D721Med (cell line): ENCODE data around the gene GLIPR2.
A peak's percentile ranks its signal among the peaks of the same experiment; 100 is the strongest.

Experiments
- DNase-seq: peaks from one replicate; pipeline ENCODE4 v3.0.0; 2011; ENCODE audit warnings: low spot score; ENCODE audit not compliant: insufficient read length
- FAIRE-seq: peaks from 2 replicates; lab custom pipeline; 2011; peaks lifted over from hg19 to GRCh38; lab: Jason Lieb, UNC
- CTCF ChIP-seq: IDR thresholded peaks from 2 replicates; pipeline ENCODE4 v1.5.1; 2012; ENCODE audit warnings: mild to moderate bottlenecking, control low read depth; ENCODE audit not compliant: insufficient read depth; ENCODE audit errors: missing control alignments

Gene GLIPR2

DNA sequence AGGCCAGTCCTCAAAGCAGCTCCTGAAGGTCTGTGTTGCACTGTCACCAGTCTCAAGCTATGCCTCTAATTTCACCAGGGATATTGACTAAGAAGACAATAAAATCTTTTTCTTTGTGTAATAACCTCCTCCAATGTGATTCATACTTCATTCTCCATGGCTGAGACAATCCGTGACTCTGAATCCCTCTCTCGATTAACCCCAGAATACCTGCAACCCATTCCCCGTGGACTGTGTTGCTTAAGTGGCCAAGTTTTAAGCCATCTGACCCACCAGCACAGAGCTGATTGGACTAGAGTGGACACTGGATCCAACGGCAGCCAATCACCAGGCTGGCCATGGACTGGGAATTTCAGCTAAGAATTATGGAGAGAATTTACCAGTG, 27.2 kb downstream of the GLIPR2 start:
- FAIRE-seq (no peak), DNase-seq (no peak)
- TF ChIP-seq CTCF, result no peak

- no peak for FAIRE-seq
- DNase-seq, result no peak
- no peak for TF ChIP-seq CTCF
Measured at GRCh38 chr9:36164372-36164771, 27.8 kb downstream of the GLIPR2 start.

DNA sequence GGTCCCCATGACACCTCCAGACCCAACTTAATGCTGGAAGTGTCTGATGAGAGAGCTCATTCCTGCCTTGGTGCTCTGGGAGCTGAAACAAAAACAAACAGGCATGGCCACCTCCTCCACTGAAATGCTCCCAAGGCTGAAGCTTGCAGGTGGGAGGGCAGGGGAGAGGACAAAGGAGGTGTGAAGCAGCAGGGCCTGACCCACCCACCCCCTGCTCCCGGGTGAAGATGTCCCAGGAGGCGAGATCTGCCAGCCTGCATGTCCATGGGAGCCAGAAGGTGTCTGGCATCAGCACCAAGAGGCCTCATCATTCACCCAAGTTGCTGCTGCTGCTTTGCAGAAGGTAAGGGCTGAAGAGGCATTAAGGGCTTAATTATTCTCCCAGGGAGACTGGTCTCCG, 28.5 kb downstream of the GLIPR2 start:
- DNase-seq, result no peak
- no peak for FAIRE-seq
- no peak for TF ChIP-seq CTCF

GRCh38 chr9:36165826-36166167, 29.3 kb downstream of the GLIPR2 start:
- DNase-seq (no peak), FAIRE-seq (no peak)

DNA sequence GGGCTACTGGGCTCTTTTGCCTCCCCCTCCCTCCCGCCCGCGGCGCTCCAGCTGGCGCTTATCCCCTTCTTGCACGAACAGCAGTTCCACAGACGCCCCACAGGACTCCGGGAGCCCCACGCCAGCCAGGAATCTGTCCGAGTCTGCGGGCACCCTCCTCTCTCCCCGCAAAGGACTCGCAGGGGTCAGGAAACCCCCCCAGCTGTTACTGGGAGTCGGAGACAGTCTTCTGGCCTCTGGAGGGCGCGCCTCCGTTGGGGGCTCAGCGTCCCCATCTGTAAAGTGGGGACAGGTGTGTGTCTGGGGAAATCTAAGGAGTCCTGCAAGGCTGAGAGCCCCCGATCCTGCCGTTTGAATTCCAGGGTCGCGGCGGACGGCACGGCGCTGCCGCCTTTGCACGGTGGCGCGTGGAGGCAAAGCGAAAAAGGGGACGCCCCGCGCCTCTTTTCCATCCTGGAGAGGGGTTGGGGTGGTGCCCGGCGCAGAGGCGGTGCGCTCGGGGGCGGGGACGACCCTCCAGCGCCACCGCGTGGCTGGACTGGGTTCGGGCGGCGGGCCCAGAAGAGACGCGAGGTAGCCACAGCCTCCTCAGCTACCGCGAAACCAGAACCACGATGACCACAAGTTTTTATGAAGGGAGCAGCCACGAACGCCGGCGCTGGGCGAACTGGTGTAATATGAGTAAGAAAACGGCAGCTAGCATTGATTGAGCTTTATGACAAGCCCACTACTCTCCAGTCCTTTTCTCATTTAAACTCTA, 29.8 kb downstream of the GLIPR2 start:
- peak; percentile 82 for TF ChIP-seq CTCF
- no peak for FAIRE-seq
- peak; percentile 95 for DNase-seq

More at GRCh38 chr9:36165826-36166167, 29.3 kb downstream of the GLIPR2 start:
- TF ChIP-seq CTCF, result no peak

DNA sequence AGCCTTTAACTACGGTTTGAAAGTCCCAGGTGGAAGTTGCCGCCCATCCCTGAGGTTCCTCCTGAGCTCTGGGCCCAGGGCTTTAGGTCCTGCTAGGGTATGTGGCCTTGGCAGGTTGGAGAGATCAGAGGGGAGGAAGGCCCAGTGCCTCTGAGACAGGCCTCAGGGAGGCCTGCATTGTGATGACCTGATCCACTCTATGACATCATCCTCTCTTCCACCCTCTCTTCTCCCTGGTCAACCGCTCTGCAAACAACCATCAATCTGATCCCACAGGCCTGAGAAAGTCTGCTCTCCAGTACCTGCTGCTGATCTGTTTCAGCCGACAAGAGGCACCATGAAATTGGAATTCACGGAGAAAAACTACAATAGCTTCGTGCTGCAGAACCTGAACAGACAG, 32.6 kb downstream of the GLIPR2 start, which contains the start of gene CCIN:
Gene CCIN, plus strand, starts transcription at position 223 of the 400 bp plus-strand sequence. Its CDS starts 115 bp downstream, at position 338.
- DNase-seq (no peak), FAIRE-seq (no peak)
- no peak for TF ChIP-seq CTCF

DNA sequence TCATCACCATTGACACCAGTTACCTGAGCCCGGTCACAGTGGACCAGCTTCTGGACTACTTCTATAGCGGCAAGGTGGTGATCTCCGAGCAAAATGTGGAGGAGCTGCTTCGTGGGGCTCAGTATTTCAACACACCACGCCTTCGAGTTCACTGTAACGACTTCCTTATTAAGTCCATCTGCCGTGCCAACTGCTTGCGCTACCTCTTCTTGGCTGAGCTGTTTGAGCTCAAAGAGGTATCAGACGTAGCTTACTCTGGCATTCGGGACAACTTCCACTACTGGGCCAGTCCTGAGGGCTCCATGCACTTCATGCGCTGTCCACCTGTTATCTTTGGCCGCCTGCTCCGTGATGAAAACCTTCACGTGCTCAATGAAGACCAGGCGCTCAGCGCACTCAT, 33.2 kb downstream of the GLIPR2 start:
- TF ChIP-seq CTCF, result no peak
- DNase-seq, result no peak
- no peak for FAIRE-seq
